ENCODE data around the gene RUBCNL. TPM values are rescaled to one million over a fixed set of nuclear protein-coding genes. Genes with fewer than 3 reads are reported as not detected.
A peak's percentile ranks its signal among the peaks of the same experiment; 100 is the strongest.

The RUBCNL gene
- total RNA-seq, 1 experiment from 2014 or later: 1.9 TPM

- no peaks in the 10 kb centered on the region for H3K36me3 Mint-ChIP-seq
- TF ChIP-seq ERG (CRISPR knock-in tag; IDR thresholded peaks at IDR 0.05): no peak
- TF ChIP-seq ZNF317 (CRISPR knock-in tag; IDR thresholded peaks at IDR 0.05; ENCODE audit: borderline replicate concordance, low read depth): no peak
- no peak for TF ChIP-seq ZSCAN18 (CRISPR knock-in tag; IDR thresholded peaks at IDR 0.05)
- TF ChIP-seq GTF2I (CRISPR knock-in tag; conservative IDR thresholded peaks at IDR 0.05): no peak
- TF ChIP-seq, protein P1, sequence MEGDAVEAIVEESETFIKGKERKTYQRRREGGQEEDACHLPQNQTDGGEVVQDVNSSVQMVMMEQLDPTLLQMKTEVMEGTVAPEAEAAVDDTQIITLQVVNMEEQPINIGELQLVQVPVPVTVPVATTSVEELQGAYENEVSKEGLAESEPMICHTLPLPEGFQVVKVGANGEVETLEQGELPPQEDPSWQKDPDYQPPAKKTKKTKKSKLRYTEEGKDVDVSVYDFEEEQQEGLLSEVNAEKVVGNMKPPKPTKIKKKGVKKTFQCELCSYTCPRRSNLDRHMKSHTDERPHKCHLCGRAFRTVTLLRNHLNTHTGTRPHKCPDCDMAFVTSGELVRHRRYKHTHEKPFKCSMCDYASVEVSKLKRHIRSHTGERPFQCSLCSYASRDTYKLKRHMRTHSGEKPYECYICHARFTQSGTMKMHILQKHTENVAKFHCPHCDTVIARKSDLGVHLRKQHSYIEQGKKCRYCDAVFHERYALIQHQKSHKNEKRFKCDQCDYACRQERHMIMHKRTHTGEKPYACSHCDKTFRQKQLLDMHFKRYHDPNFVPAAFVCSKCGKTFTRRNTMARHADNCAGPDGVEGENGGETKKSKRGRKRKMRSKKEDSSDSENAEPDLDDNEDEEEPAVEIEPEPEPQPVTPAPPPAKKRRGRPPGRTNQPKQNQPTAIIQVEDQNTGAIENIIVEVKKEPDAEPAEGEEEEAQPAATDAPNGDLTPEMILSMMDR (IDR thresholded peaks at IDR 0.05): peak; percentile 43; the same call in 1 of the 2 replicates
- TF ChIP-seq, protein P2, sequence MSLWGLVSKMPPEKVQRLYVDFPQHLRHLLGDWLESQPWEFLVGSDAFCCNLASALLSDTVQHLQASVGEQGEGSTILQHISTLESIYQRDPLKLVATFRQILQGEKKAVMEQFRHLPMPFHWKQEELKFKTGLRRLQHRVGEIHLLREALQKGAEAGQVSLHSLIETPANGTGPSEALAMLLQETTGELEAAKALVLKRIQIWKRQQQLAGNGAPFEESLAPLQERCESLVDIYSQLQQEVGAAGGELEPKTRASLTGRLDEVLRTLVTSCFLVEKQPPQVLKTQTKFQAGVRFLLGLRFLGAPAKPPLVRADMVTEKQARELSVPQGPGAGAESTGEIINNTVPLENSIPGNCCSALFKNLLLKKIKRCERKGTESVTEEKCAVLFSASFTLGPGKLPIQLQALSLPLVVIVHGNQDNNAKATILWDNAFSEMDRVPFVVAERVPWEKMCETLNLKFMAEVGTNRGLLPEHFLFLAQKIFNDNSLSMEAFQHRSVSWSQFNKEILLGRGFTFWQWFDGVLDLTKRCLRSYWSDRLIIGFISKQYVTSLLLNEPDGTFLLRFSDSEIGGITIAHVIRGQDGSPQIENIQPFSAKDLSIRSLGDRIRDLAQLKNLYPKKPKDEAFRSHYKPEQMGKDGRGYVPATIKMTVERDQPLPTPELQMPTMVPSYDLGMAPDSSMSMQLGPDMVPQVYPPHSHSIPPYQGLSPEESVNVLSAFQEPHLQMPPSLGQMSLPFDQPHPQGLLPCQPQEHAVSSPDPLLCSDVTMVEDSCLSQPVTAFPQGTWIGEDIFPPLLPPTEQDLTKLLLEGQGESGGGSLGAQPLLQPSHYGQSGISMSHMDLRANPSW (CRISPR knock-in tag; conservative IDR thresholded peaks at IDR 0.05; ENCODE audit: low read depth): no peak
- TF ChIP-seq, protein P3, sequence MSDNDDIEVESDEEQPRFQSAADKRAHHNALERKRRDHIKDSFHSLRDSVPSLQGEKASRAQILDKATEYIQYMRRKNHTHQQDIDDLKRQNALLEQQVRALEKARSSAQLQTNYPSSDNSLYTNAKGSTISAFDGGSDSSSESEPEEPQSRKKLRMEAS (CRISPR knock-in tag; IDR thresholded peaks at IDR 0.05): no peak
- no peak for TF ChIP-seq NR2C2 (CRISPR knock-in tag; IDR thresholded peaks at IDR 0.05)
- DNase-seq (ENCODE audit: low spot score) (peak; percentile 55), ATAC-seq (peak; percentile 86)
- H3K4me1 Mint-ChIP-seq: peaks cover 7% of the 10 kb centered on the region
- no peak overlapping the region; the same call in 1 of the 2 replicates for H3K27ac Mint-ChIP-seq
- H3K9me3 Mint-ChIP-seq: peaks cover 5% of the 10 kb centered on the region
- H3K4me3 Mint-ChIP-seq: no peak overlapping the region
- ChIA-PET POLR2A (no interaction called here), CTCF (interaction anchor here (0.6 to 2.0 kb wide), 21 partner anchors 10 to 811 kb away, joined by 3 to 15 read pairs (median 3); no protein-coding TSS in a partner anchor)
- H3K27me3 Mint-ChIP-seq (ENCODE audit: low read depth): peaks cover 41% of the 10 kb centered on the region
Measured at GRCh38 chr13:46321494-46322225, 65.4 kb downstream of the RUBCNL start.

DNA sequence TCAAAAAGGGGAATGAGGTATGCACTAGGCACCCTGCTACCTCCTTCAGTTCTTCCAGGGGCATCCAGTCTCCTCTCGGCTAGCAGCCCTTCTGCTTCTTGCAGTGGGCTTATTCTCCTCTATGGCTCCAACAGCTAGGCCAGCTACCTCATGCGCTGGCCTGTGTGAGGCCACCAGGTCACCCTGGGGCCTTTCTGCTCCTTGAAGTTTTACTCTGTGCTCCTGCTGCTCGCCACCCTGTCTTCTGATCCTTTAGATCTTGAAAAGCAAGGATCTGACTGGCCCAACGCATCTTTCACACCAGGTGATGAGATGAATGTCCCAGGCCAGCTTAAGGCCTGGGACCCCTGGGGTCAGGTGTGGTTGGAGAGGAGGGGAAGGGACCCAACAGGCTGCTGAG is 66.2 kb downstream of the RUBCNL start:
- Mint-ChIP-seq H3K36me3 (no peaks in the 10 kb centered on the region), H3K9me3 (peaks cover 5% of the 10 kb centered on the region), H3K27ac (no peak overlapping the region), H3K4me1 (peaks cover 7% of the 10 kb centered on the region), H3K4me3 (no peak overlapping the region), H3K27me3 (ENCODE audit: low read depth) (peaks cover 47% of the 10 kb centered on the region)
- ChIA-PET CTCF (interaction anchor here (0.6 to 2.0 kb wide), 19 partner anchors 11 to 810 kb away, joined by 3 to 15 read pairs (median 3); no protein-coding TSS in a partner anchor), POLR2A (no interaction called here)
- DNase-seq (ENCODE audit: low spot score) (no peak), ATAC-seq (peak; percentile 18; the same call in 1 of the 2 replicates)
- no peak for TF ChIP-seq GTF2I (CRISPR knock-in tag; conservative IDR thresholded peaks at IDR 0.05)
- TF ChIP-seq, protein P4, sequence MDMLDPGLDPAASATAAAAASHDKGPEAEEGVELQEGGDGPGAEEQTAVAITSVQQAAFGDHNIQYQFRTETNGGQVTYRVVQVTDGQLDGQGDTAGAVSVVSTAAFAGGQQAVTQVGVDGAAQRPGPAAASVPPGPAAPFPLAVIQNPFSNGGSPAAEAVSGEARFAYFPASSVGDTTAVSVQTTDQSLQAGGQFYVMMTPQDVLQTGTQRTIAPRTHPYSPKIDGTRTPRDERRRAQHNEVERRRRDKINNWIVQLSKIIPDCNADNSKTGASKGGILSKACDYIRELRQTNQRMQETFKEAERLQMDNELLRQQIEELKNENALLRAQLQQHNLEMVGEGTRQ (CRISPR knock-in tag; IDR thresholded peaks at IDR 0.05): no peak
- no peak for TF ChIP-seq TCF7 (CRISPR knock-in tag; IDR thresholded peaks at IDR 0.05; ENCODE audit: low read depth)
- TF ChIP-seq ZNF532 (CRISPR knock-in tag; IDR thresholded peaks at IDR 0.05; ENCODE audit: borderline replicate concordance): no peak
- TF ChIP-seq NR1H2 (CRISPR knock-in tag; IDR thresholded peaks at IDR 0.05): no peak

Measured in WTC11 (cell line).